Erythroblast (primary cell): ENCODE measurements around the gene BPIFB4.

ENCODE experiments used
- GATA1 ChIP-seq: IDR thresholded peaks from 2 replicates; pipeline ENCODE4 v1.6.1; 2011; ENCODE audit warnings: low read depth, mild to moderate bottlenecking, control low read depth, low read length, moderate library complexity
- POLR2A ChIP-seq: IDR thresholded peaks from 2 replicates; pipeline ENCODE4 v1.6.1; 2011; ENCODE audit warnings: mild to moderate bottlenecking, low read length

DNA sequence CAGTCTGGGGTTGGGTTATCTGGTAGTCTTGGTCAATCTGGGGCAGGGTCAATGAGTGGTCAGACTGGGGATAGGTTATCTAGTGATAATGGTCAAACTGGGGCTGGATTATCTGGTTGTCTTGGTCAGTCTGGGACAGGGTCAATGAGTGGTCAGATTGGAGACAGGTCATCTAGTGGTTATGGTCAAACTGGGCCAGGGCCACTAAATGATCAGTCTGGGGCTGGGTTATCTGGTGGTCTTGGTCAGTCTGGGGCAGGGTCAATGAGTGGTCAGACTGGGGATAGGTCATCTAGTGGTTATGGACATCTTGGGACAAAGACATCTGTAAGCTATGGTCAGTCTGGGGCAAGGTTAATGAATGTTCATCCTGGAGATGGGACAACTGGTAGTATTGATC lies 60.0 kb downstream of the BPIFB4 start:
- TF ChIP-seq POLR2A, result no peak
- TF ChIP-seq GATA1, result no peak
